OCI-LY7 (cell line): ENCODE data around the gene PARD3. TPM values are rescaled to one million over a fixed set of nuclear protein-coding genes. Genes with fewer than 3 reads are reported as not detected.

ENCODE experiments used
- BruUV-seq: library from RNA; stranded (reverse); fragments of 400-500 nt; replicated peaks from 2 replicates; lab custom pipeline; 2021; lab: Mats Ljungman, UMichigan
- CTCF ChIA-PET: fragments of 300-600 bp; sonication (Branson Sonifier 250); formaldehyde crosslinking; loops from one replicate; lab custom pipeline; 2022; ENCODE audit warnings: antibody characterized with exemption; ENCODE audit not compliant: unreplicated experiment; lab: Charles Lee
- POLR2A ChIA-PET: fragments of 300-600 bp; sonication (Branson Sonifier 250); formaldehyde crosslinking; loops from one replicate; lab custom pipeline; 2022; ENCODE audit warnings: antibody characterized with exemption; lab: Charles Lee
- DNase-seq: peaks from one replicate; pipeline ENCODE4 v3.0.0-alpha.2; 2015; ENCODE audit warnings: low spot score
- H2AFZ ChIP-seq: fragments of 200-600 bp; sonication (generic), shearing (Covaris generic); 2 replicates; pipeline ENCODE4 v1.6.1; 2014; ENCODE audit warnings: mild to moderate bottlenecking, antibody characterized with exemption, low read length, moderate library complexity
- H3K27ac ChIP-seq: fragments of 200-600 bp; sonication (generic); 2 replicates; pipeline ENCODE4 v1.5.1; 2014; ENCODE audit warnings: mixed run types, low read depth, mild to moderate bottlenecking, moderate library complexity, low read length, inconsistent platforms; ENCODE audit not compliant: poor library complexity, severe bottlenecking
- H3K36me3 ChIP-seq: fragments of 200-600 bp; sonication (generic); 2 replicates; pipeline ENCODE4 v1.6.1; 2014; ENCODE audit warnings: mild to moderate bottlenecking, antibody characterized with exemption, low read length, moderate library complexity, mixed read lengths; ENCODE audit not compliant: insufficient read depth
- H3K4me1 ChIP-seq: fragments of 200-600 bp; sonication (generic); 2 replicates; pipeline ENCODE4 v1.5.1; 2014; ENCODE audit warnings: mild to moderate bottlenecking, low read length; ENCODE audit not compliant: insufficient read depth, poor library complexity, severe bottlenecking
- H3K4me2 ChIP-seq: fragments of 200-600 bp; sonication (generic); 2 replicates; pipeline ENCODE4 v1.6.1; 2014; ENCODE audit warnings: mild to moderate bottlenecking, low read length
- H3K4me3 ChIP-seq: fragments of 200-600 bp; sonication (generic); 2 replicates; pipeline ENCODE4 v1.5.1; 2014; ENCODE audit warnings: mild to moderate bottlenecking, low read depth, low read length; ENCODE audit not compliant: poor library complexity, severe bottlenecking
- H3K79me2 ChIP-seq: fragments of 200-600 bp; sonication (generic); 2 replicates; pipeline ENCODE4 v1.6.1; 2016; ENCODE audit warnings: low read depth, mild to moderate bottlenecking, low read length, moderate library complexity, mixed read lengths; ENCODE audit not compliant: insufficient read depth
- H3K9me2 ChIP-seq: fragments of 200-600 bp; sonication (generic); 2 replicates; pipeline ENCODE4 v1.6.1; 2016; ENCODE audit warnings: mild to moderate bottlenecking, low read length, mixed read lengths; ENCODE audit not compliant: insufficient read depth
- H3K9me3 ChIP-seq: fragments of 200-600 bp; sonication (generic); 2 replicates; pipeline ENCODE4 v1.6.1; 2014; ENCODE audit warnings: mild to moderate bottlenecking, mixed run types, low read length, mixed read lengths
- H4K20me1 ChIP-seq: fragments of 200-600 bp; sonication (generic); 2 replicates; pipeline ENCODE4 v1.6.1; 2014; ENCODE audit warnings: mild to moderate bottlenecking, antibody characterized with exemption, low read length, moderate library complexity, mixed read lengths; ENCODE audit not compliant: insufficient read depth
- EZH2phosphoT487 ChIP-seq: fragments of 200-600 bp; sonication (generic); IDR thresholded peaks from 2 replicates; pipeline ENCODE4 v1.6.1; 2018; ENCODE audit warnings: low read depth, borderline replicate concordance, mild to moderate bottlenecking, mixed run types, antibody characterized with exemption, low read length, moderate library complexity, mixed read lengths
- intact Hi-C: fragments of 100-400 bp; cut with micrococcal nuclease; formaldehyde crosslinking; loops from one replicate; pipeline ENCODE4 v1.10.0; 2022; ENCODE audit not compliant: unreplicated experiment
- total RNA-seq, 2 experiments: library from RNA; depleted of rRNA in 1 of 2; stranded (reverse); fragments of >200 nt in 1 of 2; shearing (Covaris generic) in 1 of 2; gene quantifications; 2 replicates each; pipeline ENCODE4 v1.2.3, GENCODE V29; 2014 to 2022
- TF ChIP-seq, protein P1 (sequence below): fragments of 200-600 bp; sonication (generic); conservative IDR thresholded peaks from 2 replicates; pipeline ENCODE4 v1.5.1; 2014; ENCODE audit warnings: mild to moderate bottlenecking, antibody characterized with exemption, low read length, moderate library complexity, mixed read lengths

The PARD3 gene
- total RNA-seq, 2 experiments from 2014 or later: not detected

DNA sequence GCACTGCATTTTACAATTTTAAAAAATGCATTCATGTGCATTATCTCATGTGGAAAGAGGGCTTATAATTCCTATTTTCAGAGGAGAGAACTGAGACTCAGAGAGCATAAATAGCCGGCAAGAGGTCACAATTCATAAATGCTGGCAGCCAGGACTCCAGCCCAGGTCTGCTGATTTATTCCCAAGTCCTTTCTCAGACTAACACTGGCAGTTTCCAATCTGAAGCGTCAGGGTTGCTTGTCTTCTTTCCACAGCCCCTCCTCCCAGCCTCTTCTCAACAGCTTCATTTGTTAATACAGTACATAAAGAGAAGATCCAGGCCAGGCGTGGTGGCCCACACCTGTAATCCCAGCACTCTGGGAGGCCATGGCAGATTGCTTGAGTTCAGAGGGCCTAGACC lies 108.9 kb downstream of the PARD3 start:
- Histone ChIP-seq H3K9me2 (no peaks in the 10 kb centered on the region), H3K36me3 (no peaks in the 10 kb centered on the region), H3K27ac (no peak overlapping the region), H3K79me2 (no peaks in the 10 kb centered on the region), H2AFZ (no peak overlapping the region), H3K9me3 (no peaks in the 10 kb centered on the region), H3K4me1 (no peaks in the 10 kb centered on the region), H3K4me2 (no peak overlapping the region), H4K20me1 (no peaks in the 10 kb centered on the region), H3K4me3 (no peak overlapping the region)
- DNase-seq: no peak
- ChIA-PET CTCF (interaction anchor here (0.6 kb wide), 1 partner anchor 59 kb away, joined by 3 read pairs; no protein-coding TSS in a partner anchor), POLR2A (no interaction called here)
- TF ChIP-seq EZH2phosphoT487: no peak
- TF ChIP-seq, protein P1, sequence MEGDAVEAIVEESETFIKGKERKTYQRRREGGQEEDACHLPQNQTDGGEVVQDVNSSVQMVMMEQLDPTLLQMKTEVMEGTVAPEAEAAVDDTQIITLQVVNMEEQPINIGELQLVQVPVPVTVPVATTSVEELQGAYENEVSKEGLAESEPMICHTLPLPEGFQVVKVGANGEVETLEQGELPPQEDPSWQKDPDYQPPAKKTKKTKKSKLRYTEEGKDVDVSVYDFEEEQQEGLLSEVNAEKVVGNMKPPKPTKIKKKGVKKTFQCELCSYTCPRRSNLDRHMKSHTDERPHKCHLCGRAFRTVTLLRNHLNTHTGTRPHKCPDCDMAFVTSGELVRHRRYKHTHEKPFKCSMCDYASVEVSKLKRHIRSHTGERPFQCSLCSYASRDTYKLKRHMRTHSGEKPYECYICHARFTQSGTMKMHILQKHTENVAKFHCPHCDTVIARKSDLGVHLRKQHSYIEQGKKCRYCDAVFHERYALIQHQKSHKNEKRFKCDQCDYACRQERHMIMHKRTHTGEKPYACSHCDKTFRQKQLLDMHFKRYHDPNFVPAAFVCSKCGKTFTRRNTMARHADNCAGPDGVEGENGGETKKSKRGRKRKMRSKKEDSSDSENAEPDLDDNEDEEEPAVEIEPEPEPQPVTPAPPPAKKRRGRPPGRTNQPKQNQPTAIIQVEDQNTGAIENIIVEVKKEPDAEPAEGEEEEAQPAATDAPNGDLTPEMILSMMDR: no peak
- intact Hi-C loops: no loop called here
- BruUV-seq: no TSS peak

DNA sequence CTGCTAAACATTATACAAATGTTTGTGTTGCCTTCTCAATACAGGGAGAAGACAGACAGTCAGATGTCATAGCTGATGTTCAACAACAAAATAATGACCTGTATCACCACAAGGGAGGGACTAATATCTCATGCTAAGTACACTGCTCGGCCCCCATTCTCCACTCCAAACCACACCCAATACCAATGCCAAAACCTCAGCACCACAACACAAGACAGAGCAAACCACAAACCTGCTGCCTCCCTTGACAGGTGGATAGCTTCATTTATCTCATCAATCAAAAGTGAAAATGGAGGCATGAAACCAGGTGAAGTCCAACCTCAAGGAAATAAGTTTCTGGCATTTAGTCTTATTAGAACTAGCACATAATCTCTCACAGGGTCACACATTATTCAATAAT lies 109.5 kb downstream of the PARD3 start:
- Histone ChIP-seq H3K4me2 (no peak overlapping the region), H3K9me3 (no peaks in the 10 kb centered on the region), H3K27ac (no peak overlapping the region), H2AFZ (no peak overlapping the region), H3K4me3 (no peak overlapping the region), H4K20me1 (no peaks in the 10 kb centered on the region), H3K4me1 (no peaks in the 10 kb centered on the region), H3K79me2 (no peaks in the 10 kb centered on the region), H3K9me2 (no peaks in the 10 kb centered on the region), H3K36me3 (no peaks in the 10 kb centered on the region)
- CTCF ChIA-PET: no interaction called here
- TF ChIP-seq, protein P1: no peak
- TF ChIP-seq EZH2phosphoT487: no peak
- no TSS peak for BruUV-seq
- DNase-seq: no peak
- intact Hi-C loops: no loop called here
- POLR2A ChIA-PET: no interaction called here

DNA sequence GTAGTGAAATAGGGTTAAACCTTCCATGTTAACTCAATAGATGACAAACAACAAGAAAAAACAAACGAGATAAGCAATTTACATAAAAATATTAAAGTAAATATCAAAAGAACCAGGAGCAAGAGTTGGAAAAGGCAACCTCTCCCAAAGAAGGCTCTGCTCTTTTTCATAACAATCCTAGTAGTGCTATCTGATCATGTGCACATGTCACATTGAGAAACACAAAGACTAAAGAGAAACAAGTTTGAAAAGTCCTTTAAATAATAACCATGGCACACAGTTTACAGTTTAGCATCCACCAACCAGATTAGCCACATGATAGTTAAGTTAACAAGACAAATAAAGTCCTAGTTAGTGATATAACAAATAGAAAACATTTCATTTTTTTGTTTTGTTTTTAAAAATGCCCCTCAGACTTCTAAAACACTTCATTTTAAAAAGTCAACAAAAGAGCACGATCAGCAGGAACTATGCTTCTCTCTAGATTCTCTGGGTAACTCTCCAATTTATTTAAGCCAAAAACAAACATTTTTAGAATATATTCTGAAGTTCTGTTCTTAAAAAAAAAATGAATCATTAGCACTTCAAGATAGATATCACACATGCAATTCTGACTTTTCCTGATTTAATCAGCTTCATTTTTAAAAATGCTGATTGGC lies 110.4 kb downstream of the PARD3 start:
- Histone ChIP-seq H3K36me3 (no peaks in the 10 kb centered on the region), H3K4me1 (no peaks in the 10 kb centered on the region), H3K4me3 (no peak overlapping the region), H3K9me2 (no peaks in the 10 kb centered on the region), H2AFZ (no peak overlapping the region), H3K9me3 (no peaks in the 10 kb centered on the region), H3K27ac (no peak overlapping the region), H3K79me2 (no peaks in the 10 kb centered on the region), H3K4me2 (no peak overlapping the region), H4K20me1 (no peaks in the 10 kb centered on the region)
- TF ChIP-seq, protein P1: no peak
- no peak for TF ChIP-seq EZH2phosphoT487
- no peak for DNase-seq
- CTCF ChIA-PET: no interaction called here
- POLR2A ChIA-PET: no interaction called here
- no TSS peak for BruUV-seq
- intact Hi-C loops: no loop called here
